K562 (cell line): ENCODE measurements around the gene RIMKLA. TPM values are rescaled to one million over a fixed set of nuclear protein-coding genes. Genes with fewer than 3 reads are reported as not detected.

Experiments
- BHLHE40 ChIP-seq: IDR thresholded peaks from 2 replicates; pipeline ENCODE4 v1.6.1; 2011; ENCODE audit warnings: low read length, improper control_type of control experiment
- CBX5 ChIP-seq: IDR thresholded peaks from 2 replicates; pipeline ENCODE4 v1.6.1; 2014; ENCODE audit warnings: low read depth, borderline replicate concordance
- EP400 ChIP-seq: fragments of 450-650 bp; IDR thresholded peaks from 2 replicates; pipeline ENCODE4 v1.6.1; 2017; ENCODE audit warnings: antibody characterized with exemption, mild to moderate bottlenecking, moderate library complexity
- ERF ChIP-seq: fragments of 450-650 bp; formaldehyde crosslinking; IDR thresholded peaks from 2 replicates; pipeline ENCODE4 v1.4.0; 2020; ENCODE audit warnings: mild to moderate bottlenecking, mixed read lengths
- FOSL1 ChIP-seq: fragments of 200-800 bp; sonication (Bioruptor generic); conservative IDR thresholded peaks from 2 replicates; pipeline ENCODE4 v1.6.1; 2016; ENCODE audit warnings: missing genetic modification characterization, missing compliant biosample characterization
- FUS ChIP-seq: fragments of 200-400 bp; formaldehyde crosslinking; optimal IDR thresholded peaks from 2 replicates; pipeline ENCODE3; 2017; ENCODE audit warnings: low read depth, low read length
- GATAD2B ChIP-seq: fragments of 450-650 bp; IDR thresholded peaks from 2 replicates; pipeline ENCODE4 v1.6.1; 2017; ENCODE audit warnings: mild to moderate bottlenecking, borderline replicate concordance
- MYC ChIP-seq, 2 experiments: fragments of 250-450 bp in 1 of 2; sonication (Bioruptor Pico) in 1 of 2; IDR thresholded peaks; 2 replicates each; pipeline versions ENCODE4 v1.5.1 to v1.6.1; 2012 to 2021; ENCODE audit warnings: low read depth in 2 of 2, borderline replicate concordance in 1 of 2, improper control_type of control experiment in 1 of 2, low read length in 1 of 2, mild to moderate bottlenecking in 1 of 2, moderate library complexity in 1 of 2
- RCOR1 ChIP-seq, 2 experiments: IDR thresholded peaks; 2 replicates each; pipeline ENCODE4 v1.6.1; 2012; ENCODE audit warnings: low read depth in 2 of 2, low read length in 2 of 2, borderline replicate concordance in 1 of 2, improper control_type of control experiment in 1 of 2
- TAF15 ChIP-seq: fragments of 200-400 bp; formaldehyde crosslinking; IDR thresholded peaks from 2 replicates; pipeline ENCODE4 v1.6.1; 2017; ENCODE audit warnings: mild to moderate bottlenecking, low read depth, low read length, moderate library complexity
- TCF3 ChIP-seq: sonication (generic); formaldehyde crosslinking; IDR thresholded peaks from 2 replicates; pipeline ENCODE4 v1.4.0; 2020; ENCODE audit warnings: mild to moderate bottlenecking, missing genetic modification reagents
- ZC3H4 ChIP-seq: sonication (generic); formaldehyde crosslinking; IDR thresholded peaks from 2 replicates; pipeline ENCODE4 v1.9.0; 2021; ENCODE audit warnings: missing genetic modification reagents, borderline replicate concordance
- polyA plus RNA-seq, 8 experiments: library from polyadenylated mRNA; depleted of rRNA in 4 of 8; stranded (reverse) in 5 of 8; unstranded in 3 of 8; fragments of >200 nt; fragmentation: Nextera tagmentation in 2 of 8; fragmentation: Illumina TruSeq in 1 of 8; extraction: Ambion mirVana in 2 of 8; extraction: Trizol in 1 of 8; gene quantifications; 2 replicates each; pipeline versions ENCODE4 v1.2.1 to v1.2.3, GENCODE V29; 2011 to 2014; ENCODE audit warnings: inconsistent platforms in 1 of 8, missing spikeins in 1 of 8
- total RNA-seq, 7 experiments: library from RNA; depleted of rRNA in 6 of 7; stranded (reverse); fragments of >200 nt in 6 of 7; fragmentation: Illumina TruSeq in 2 of 7; extraction: Trizol in 2 of 7; gene quantifications; 2 replicates each; pipeline versions ENCODE4 v1.2.1 to v1.2.3, GENCODE V29; 2011 to 2021; ENCODE audit warnings: low replicate concordance in 1 of 7
- TF ChIP-seq, protein P1 (sequence below): sonication (generic); formaldehyde crosslinking; IDR thresholded peaks from 2 replicates; pipeline ENCODE4 v1.8.1; 2023; ENCODE audit warnings: missing genetic modification reagents, mild to moderate bottlenecking, borderline replicate concordance
- TF ChIP-seq, protein P2 (sequence below): fragments of 450-650 bp; IDR thresholded peaks from 2 replicates; pipeline ENCODE4 v1.6.1; 2014; ENCODE audit warnings: low read depth, mild to moderate bottlenecking, moderate library complexity, borderline replicate concordance
- TF ChIP-seq, protein P3 (sequence below), 2 experiments: IDR thresholded peaks; 2 replicates each; pipeline ENCODE4 v1.6.1; 2011; ENCODE audit warnings: borderline replicate concordance in 1 of 2, control low read depth in 1 of 2, low read depth in 1 of 2, low read length in 1 of 2, mild to moderate bottlenecking in 1 of 2, mixed read lengths in 1 of 2, moderate library complexity in 1 of 2; ENCODE audit not compliant: insufficient read depth in 1 of 2, insufficient read length in 1 of 2, poor library complexity in 1 of 2, severe bottlenecking in 1 of 2; ENCODE audit errors: extremely low read depth in 1 of 2
- TF ChIP-seq, protein P4 (sequence below), 2 experiments: fragments of 450-650 bp; conservative IDR thresholded peaks; 2 replicates each; pipeline ENCODE4 v1.6.1; 2017; ENCODE audit warnings: mild to moderate bottlenecking in 2 of 2, moderate library complexity in 2 of 2

RIMKLA gene
- total and polyA plus RNA-seq, 9 of the 15 experiments (the other 6 are each of a cell fraction or from before 2014, with no cell fraction given) = 0.02 TPM; not detected in 8

DNA sequence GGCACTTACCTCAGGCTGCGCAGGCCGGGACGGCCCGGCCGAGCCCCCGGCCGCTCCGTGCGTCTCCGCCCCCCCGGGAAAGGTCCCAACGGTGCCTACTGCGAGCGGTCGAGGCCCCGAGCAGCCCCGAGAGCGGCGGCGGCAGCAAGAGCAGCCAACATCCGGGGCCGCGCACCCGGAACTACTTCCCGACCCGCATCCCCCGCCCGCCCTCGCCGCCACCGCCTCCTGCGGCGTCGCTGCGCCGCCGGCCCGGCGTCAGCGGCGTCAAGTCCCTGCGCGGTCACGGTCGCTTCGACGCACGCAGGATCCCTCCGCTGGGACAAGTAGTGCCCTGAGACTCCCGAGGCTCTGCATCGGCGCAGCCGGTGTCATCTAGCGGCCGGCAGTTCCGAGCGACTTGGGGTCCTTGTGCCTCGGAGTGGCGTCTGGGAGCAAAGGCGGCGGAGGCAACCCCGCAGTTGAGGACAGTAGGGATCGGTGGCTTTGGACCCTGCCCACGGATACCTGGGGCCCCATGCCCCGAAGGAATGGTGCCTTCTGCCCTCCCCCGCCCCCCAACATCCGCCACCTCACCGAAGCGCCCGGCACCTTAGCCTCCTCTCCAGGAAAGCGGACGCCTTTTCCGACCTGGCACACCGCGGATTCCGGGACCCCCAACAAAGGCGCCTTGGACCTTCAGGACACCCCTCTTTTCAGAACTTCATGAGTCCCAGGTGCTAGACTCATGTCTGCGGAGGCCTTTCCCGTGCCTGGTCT, 45.4 kb upstream of the RIMKLA start, which contains the start of gene FOXJ3 (continued):
- TF ChIP-seq MYC (IDR thresholded peaks at IDR 0.05; ENCODE audit: low read depth, low read length) (peak; percentile 82), MYC (CRISPR knock-in tag; IDR thresholded peaks at IDR 0.05; ENCODE audit: borderline replicate concordance, low read depth) (no peak), FUS (no peak), ERF (CRISPR knock-in tag) (no peak), GATAD2B (peak; percentile 80), EP400 (peak; percentile 82), FOSL1 (tag) (peak; percentile 55; the same call in 1 of the 2 replicates), ZC3H4 (peak; percentile 77; the same call in 1 of the 2 replicates), TCF3 (CRISPR knock-in tag) (peak; percentile 55), TAF15 (no peak), BHLHE40 (peak; percentile 93), CBX5 (0 out of 2 replicates have a peak, but pooled peaks have one; percentile 47), RCOR1 (IDR thresholded peaks at IDR 0.05; ENCODE audit: borderline replicate concordance in 1 of 2, low read depth in 2 of 2, low read length in 2 of 2) (peak; percentile 39 to 80; a peak in 2 of 4 replicates)
- TF ChIP-seq, protein P1, sequence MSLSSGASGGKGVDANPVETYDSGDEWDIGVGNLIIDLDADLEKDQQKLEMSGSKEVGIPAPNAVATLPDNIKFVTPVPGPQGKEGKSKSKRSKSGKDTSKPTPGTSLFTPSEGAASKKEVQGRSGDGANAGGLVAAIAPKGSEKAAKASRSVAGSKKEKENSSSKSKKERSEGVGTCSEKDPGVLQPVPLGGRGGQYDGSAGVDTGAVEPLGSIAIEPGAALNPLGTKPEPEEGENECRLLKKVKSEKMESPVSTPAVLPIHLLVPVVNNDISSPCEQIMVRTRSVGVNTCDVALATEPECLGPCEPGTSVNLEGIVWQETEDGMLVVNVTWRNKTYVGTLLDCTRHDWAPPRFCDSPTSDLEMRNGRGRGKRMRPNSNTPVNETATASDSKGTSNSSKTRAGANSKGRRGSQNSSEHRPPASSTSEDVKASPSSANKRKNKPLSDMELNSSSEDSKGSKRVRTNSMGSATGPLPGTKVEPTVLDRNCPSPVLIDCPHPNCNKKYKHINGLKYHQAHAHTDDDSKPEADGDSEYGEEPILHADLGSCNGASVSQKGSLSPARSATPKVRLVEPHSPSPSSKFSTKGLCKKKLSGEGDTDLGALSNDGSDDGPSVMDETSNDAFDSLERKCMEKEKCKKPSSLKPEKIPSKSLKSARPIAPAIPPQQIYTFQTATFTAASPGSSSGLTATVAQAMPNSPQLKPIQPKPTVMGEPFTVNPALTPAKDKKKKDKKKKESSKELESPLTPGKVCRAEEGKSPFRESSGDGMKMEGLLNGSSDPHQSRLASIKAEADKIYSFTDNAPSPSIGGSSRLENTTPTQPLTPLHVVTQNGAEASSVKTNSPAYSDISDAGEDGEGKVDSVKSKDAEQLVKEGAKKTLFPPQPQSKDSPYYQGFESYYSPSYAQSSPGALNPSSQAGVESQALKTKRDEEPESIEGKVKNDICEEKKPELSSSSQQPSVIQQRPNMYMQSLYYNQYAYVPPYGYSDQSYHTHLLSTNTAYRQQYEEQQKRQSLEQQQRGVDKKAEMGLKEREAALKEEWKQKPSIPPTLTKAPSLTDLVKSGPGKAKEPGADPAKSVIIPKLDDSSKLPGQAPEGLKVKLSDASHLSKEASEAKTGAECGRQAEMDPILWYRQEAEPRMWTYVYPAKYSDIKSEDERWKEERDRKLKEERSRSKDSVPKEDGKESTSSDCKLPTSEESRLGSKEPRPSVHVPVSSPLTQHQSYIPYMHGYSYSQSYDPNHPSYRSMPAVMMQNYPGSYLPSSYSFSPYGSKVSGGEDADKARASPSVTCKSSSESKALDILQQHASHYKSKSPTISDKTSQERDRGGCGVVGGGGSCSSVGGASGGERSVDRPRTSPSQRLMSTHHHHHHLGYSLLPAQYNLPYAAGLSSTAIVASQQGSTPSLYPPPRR (CRISPR knock-in tag) = 0 out of 2 replicates have a peak, but pooled peaks have one; percentile 71
- TF ChIP-seq, protein P2, sequence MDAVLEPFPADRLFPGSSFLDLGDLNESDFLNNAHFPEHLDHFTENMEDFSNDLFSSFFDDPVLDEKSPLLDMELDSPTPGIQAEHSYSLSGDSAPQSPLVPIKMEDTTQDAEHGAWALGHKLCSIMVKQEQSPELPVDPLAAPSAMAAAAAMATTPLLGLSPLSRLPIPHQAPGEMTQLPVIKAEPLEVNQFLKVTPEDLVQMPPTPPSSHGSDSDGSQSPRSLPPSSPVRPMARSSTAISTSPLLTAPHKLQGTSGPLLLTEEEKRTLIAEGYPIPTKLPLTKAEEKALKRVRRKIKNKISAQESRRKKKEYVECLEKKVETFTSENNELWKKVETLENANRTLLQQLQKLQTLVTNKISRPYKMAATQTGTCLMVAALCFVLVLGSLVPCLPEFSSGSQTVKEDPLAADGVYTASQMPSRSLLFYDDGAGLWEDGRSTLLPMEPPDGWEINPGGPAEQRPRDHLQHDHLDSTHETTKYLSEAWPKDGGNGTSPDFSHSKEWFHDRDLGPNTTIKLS = peak; percentile 55; the same call in 1 of the 2 replicates
- TF ChIP-seq, protein P3, sequence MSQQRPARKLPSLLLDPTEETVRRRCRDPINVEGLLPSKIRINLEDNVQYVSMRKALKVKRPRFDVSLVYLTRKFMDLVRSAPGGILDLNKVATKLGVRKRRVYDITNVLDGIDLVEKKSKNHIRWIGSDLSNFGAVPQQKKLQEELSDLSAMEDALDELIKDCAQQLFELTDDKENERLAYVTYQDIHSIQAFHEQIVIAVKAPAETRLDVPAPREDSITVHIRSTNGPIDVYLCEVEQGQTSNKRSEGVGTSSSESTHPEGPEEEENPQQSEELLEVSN (IDR thresholded peaks at IDR 0.05; ENCODE audit: borderline replicate concordance in 1 of 2, extremely low read depth in 1 of 2, insufficient read depth in 1 of 2, insufficient read length in 1 of 2, low read depth in 1 of 2, low read length in 1 of 2, poor library complexity in 1 of 2, severe bottlenecking in 1 of 2) = peak; percentile 87 to 95
- TF ChIP-seq, protein P4, sequence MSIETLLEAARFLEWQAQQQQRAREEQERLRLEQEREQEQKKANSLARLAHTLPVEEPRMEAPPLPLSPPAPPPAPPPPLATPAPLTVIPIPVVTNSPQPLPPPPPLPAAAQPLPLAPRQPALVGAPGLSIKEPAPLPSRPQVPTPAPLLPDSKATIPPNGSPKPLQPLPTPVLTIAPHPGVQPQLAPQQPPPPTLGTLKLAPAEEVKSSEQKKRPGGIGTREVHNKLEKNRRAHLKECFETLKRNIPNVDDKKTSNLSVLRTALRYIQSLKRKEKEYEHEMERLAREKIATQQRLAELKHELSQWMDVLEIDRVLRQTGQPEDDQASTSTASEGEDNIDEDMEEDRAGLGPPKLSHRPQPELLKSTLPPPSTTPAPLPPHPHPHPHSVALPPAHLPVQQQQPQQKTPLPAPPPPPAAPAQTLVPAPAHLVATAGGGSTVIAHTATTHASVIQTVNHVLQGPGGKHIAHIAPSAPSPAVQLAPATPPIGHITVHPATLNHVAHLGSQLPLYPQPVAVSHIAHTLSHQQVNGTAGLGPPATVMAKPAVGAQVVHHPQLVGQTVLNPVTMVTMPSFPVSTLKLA (conservative IDR thresholded peaks at IDR 0.05) = peak in 1 of 2 experiments; percentile 26
